SJCRH30 (cell line): ENCODE data around the gene NPAP1. TPM values are rescaled to one million over a fixed set of nuclear protein-coding genes. Genes with fewer than 3 reads are reported as not detected.
"Not testable (repeated sequence)": the region's sequence is repeated elsewhere in the genome, so short reads cannot be mapped to it uniquely, and the experiment has no call there.

Source experiments
- DNase-seq, 2 experiments: peaks; one replicate each; pipeline ENCODE4 v3.0.0-alpha.2; 2015 to 2020
- H3K27ac ChIP-seq: fragments of 250-450 bp; sonication (Bioruptor Pico); 2 replicates; pipeline ENCODE4 v1.5.1; 2020; ENCODE audit warnings: mild to moderate bottlenecking, moderate library complexity
- H3K27me3 ChIP-seq: fragments of 250-450 bp; sonication (Bioruptor Pico); 2 replicates; pipeline ENCODE4 v1.5.1; 2020; ENCODE audit warnings: mild to moderate bottlenecking, moderate library complexity
- H3K36me3 ChIP-seq: fragments of 250-450 bp; sonication (Bioruptor Pico); 2 replicates; pipeline ENCODE4 v1.5.1; 2020; ENCODE audit warnings: mild to moderate bottlenecking, moderate library complexity
- H3K4me1 ChIP-seq: fragments of 250-450 bp; sonication (Bioruptor Pico); 2 replicates; pipeline ENCODE4 v1.5.1; 2020; ENCODE audit warnings: mild to moderate bottlenecking, moderate library complexity
- H3K4me3 ChIP-seq: fragments of 250-450 bp; sonication (Bioruptor Pico); 2 replicates; pipeline ENCODE4 v1.5.1; 2020; ENCODE audit warnings: mild to moderate bottlenecking, moderate library complexity
- H3K9me3 ChIP-seq: fragments of 250-450 bp; sonication (Bioruptor Pico); replicated peaks from 2 replicates; pipeline ENCODE4 v1.5.1; 2020; ENCODE audit warnings: mild to moderate bottlenecking, moderate library complexity
- total RNA-seq: library from RNA; depleted of rRNA; stranded (reverse); fragments of >200 nt; shearing (Covaris generic); gene quantifications from 2 replicates; pipeline ENCODE4 v1.2.3, GENCODE V29; 2014; rRNA removed

Gene NPAP1
- not detected in 2 replicates for total RNA-seq

GRCh38 chr15:24675332-24676144 is at the start of gene NPAP1:
TSS of gene NPAP1 (plus strand) at chr15:24675775. CDS start at chr15:24675868, 93 bp downstream.
- Histone ChIP-seq H3K4me3 (no peak within 1 kb of the TSS), H3K27me3 (no peaks in the 10 kb centered on the region), H3K4me1 (no peaks in the 10 kb centered on the region), H3K36me3 (no peaks in the 10 kb centered on the region), H3K27ac (no peak within 1 kb of the TSS), H3K9me3 (no peaks in the 10 kb centered on the region)
- DNase-seq: no peak

- Histone ChIP-seq H3K9me3 (0 out of 2 replicates have a peak, but pooled peaks cover 4% of the 10 kb centered on the region), H3K4me3 (no peak overlapping the region), H3K36me3 (no peaks in the 10 kb centered on the region), H3K4me1 (peaks cover 16% of the 10 kb centered on the region), H3K27ac (no peak overlapping the region), H3K27me3 (no peaks in the 10 kb centered on the region)
- DNase-seq: no peak
Measured at GRCh38 chr15:24627443-24627842, 48.1 kb upstream of the NPAP1 start.

GRCh38 chr15:24633082-24633481 is 42.5 kb upstream of the NPAP1 start:
- Histone ChIP-seq H3K27me3 (no peaks in the 10 kb centered on the region), H3K27ac (no peak overlapping the region), H3K4me3 (no peak overlapping the region), H3K9me3 (peaks cover 4% of the 10 kb centered on the region; the same call in 1 of the 2 replicates), H3K4me1 (no peaks in the 10 kb centered on the region), H3K36me3 (no peaks in the 10 kb centered on the region)
- DNase-seq: no peak

- not testable (repeated sequence) for H3K36me3 ChIP-seq, H3K9me3 ChIP-seq, H3K4me1 ChIP-seq, H3K4me3 ChIP-seq, H3K27ac ChIP-seq, DNase-seq, H3K27me3 ChIP-seq
Measured at GRCh38 chr15:24639412-24639811, 36.2 kb upstream of the NPAP1 start.

GRCh38 chr15:24645627-24646026 is 29.9 kb upstream of the NPAP1 start:
- H3K4me3 ChIP-seq: no peak overlapping the region

GRCh38 chr15:24659622-24660021 is 16.0 kb upstream of the NPAP1 start:
- Histone ChIP-seq H3K27me3 (no peaks in the 10 kb centered on the region; the same call in 1 of the 2 replicates), H3K9me3 (no peaks in the 10 kb centered on the region), H3K36me3 (no peaks in the 10 kb centered on the region), H3K4me3 (no peak overlapping the region), H3K4me1 (no peaks in the 10 kb centered on the region), H3K27ac (no peak overlapping the region)
- peak in 1 of 2 experiments; percentile 24 for DNase-seq

More at GRCh38 chr15:24645627-24646026, 29.9 kb upstream of the NPAP1 start:
- Histone ChIP-seq H3K27me3 (no peaks in the 10 kb centered on the region), H3K36me3 (no peaks in the 10 kb centered on the region), H3K27ac (no peak overlapping the region), H3K4me1 (no peaks in the 10 kb centered on the region), H3K9me3 (no peaks in the 10 kb centered on the region)
- DNase-seq: no peak

GRCh38 chr15:24662991-24663390 is 12.6 kb upstream of the NPAP1 start:
- Histone ChIP-seq H3K27me3 (no peaks in the 10 kb centered on the region), H3K27ac (no peak overlapping the region), H3K4me1 (no peaks in the 10 kb centered on the region), H3K36me3 (no peaks in the 10 kb centered on the region), H3K9me3 (no peaks in the 10 kb centered on the region), H3K4me3 (no peak overlapping the region)
- no peak for DNase-seq

- no peaks in the 10 kb centered on the region for H3K9me3 ChIP-seq
- H3K36me3 ChIP-seq: no peaks in the 10 kb centered on the region
- no peaks in the 10 kb centered on the region for H3K4me1 ChIP-seq
- H3K27me3 ChIP-seq: no peaks in the 10 kb centered on the region
- peak in 1 of 2 experiments; percentile 2 for DNase-seq
- no peak overlapping the region for H3K27ac ChIP-seq
- no peak overlapping the region for H3K4me3 ChIP-seq
Measured at GRCh38 chr15:24676431-24676830, 856 bp downstream of the NPAP1 start.

GRCh38 chr15:24678485-24678884 is 2.9 kb downstream of the NPAP1 start:
- Histone ChIP-seq H3K9me3 (no peaks in the 10 kb centered on the region), H3K27me3 (no peaks in the 10 kb centered on the region), H3K4me3 (no peak overlapping the region), H3K27ac (no peak overlapping the region), H3K36me3 (no peaks in the 10 kb centered on the region), H3K4me1 (no peaks in the 10 kb centered on the region)
- peak in 1 of 2 experiments; percentile 17 for DNase-seq

GRCh38 chr15:24682002-24682401 is 6.4 kb downstream of the NPAP1 start:
- H3K4me1 ChIP-seq: no peaks in the 10 kb centered on the region
- no peaks in the 10 kb centered on the region for H3K9me3 ChIP-seq
- no peak overlapping the region for H3K4me3 ChIP-seq
- no peaks in the 10 kb centered on the region for H3K27me3 ChIP-seq
- DNase-seq: no peak
- no peaks in the 10 kb centered on the region for H3K36me3 ChIP-seq
- H3K27ac ChIP-seq: no peak overlapping the region

- not testable (repeated sequence) for H3K4me1 ChIP-seq, H3K36me3 ChIP-seq, H3K27ac ChIP-seq, H3K4me3 ChIP-seq, H3K27me3 ChIP-seq, H3K9me3 ChIP-seq, DNase-seq
Measured at GRCh38 chr15:24682905-24683304, 7.3 kb downstream of the NPAP1 start.

- Histone ChIP-seq H3K9me3 (no peaks in the 10 kb centered on the region), H3K36me3 (no peaks in the 10 kb centered on the region), H3K27me3 (no peaks in the 10 kb centered on the region), H3K27ac (no peak overlapping the region), H3K4me1 (no peaks in the 10 kb centered on the region), H3K4me3 (no peak overlapping the region)
- no peak for DNase-seq
Measured at GRCh38 chr15:24683736-24684135, 8.2 kb downstream of the NPAP1 start.

- Histone ChIP-seq H3K4me1 (no peaks in the 10 kb centered on the region), H3K27me3 (no peaks in the 10 kb centered on the region), H3K9me3 (no peaks in the 10 kb centered on the region), H3K27ac (no peak overlapping the region), H3K4me3 (no peak overlapping the region), H3K36me3 (no peaks in the 10 kb centered on the region)
- no peak for DNase-seq
Measured at GRCh38 chr15:24684313-24684712, 8.7 kb downstream of the NPAP1 start.

- Histone ChIP-seq H3K4me1 (no peaks in the 10 kb centered on the region), H3K4me3 (no peak overlapping the region), H3K36me3 (no peaks in the 10 kb centered on the region), H3K27ac (no peak overlapping the region), H3K9me3 (peaks cover 2% of the 10 kb centered on the region; the same call in 1 of the 2 replicates), H3K27me3 (no peaks in the 10 kb centered on the region)
- DNase-seq: no peak
Measured at GRCh38 chr15:24696201-24696600, 20.6 kb downstream of the NPAP1 start.

GRCh38 chr15:24696842-24697241 is 21.3 kb downstream of the NPAP1 start:
- Histone ChIP-seq H3K4me1 (no peaks in the 10 kb centered on the region), H3K27ac (no peak overlapping the region), H3K9me3 (peaks cover 2% of the 10 kb centered on the region; the same call in 1 of the 2 replicates), H3K4me3 (no peak overlapping the region), H3K27me3 (no peaks in the 10 kb centered on the region), H3K36me3 (no peaks in the 10 kb centered on the region)
- peak in 1 of 2 experiments; percentile 23 for DNase-seq
